Ovary (tissue), 3 donors: ENCODE measurements around the gene EDIL3.

Experiments used
- EP300 ChIP-seq: sonication (generic); formaldehyde crosslinking; IDR thresholded peaks from one replicate; pipeline ENCODE4 v1.6.1; 2017; ENCODE audit warnings: antibody characterized with exemption
- POLR2A ChIP-seq: fragments of 450-650 bp; IDR thresholded peaks from one replicate; pipeline ENCODE4 v1.6.1; 2017; ENCODE audit warnings: antibody characterized with exemption, mild to moderate bottlenecking, moderate library complexity
- TF ChIP-seq, protein P1 (sequence below), 3 donors: fragments of 450-650 bp in 2 of 3; fragments of 200-600 bp in 1 of 3; IDR thresholded peaks; one replicate each; pipeline versions ENCODE4 v1.5.1 to v1.8.0; 2016 to 2022; ENCODE audit warnings: antibody characterized with exemption in 3 of 3, mild to moderate bottlenecking in 1 of 3
- donor health status: DM: no; HTN: no; CAD: no.

DNA sequence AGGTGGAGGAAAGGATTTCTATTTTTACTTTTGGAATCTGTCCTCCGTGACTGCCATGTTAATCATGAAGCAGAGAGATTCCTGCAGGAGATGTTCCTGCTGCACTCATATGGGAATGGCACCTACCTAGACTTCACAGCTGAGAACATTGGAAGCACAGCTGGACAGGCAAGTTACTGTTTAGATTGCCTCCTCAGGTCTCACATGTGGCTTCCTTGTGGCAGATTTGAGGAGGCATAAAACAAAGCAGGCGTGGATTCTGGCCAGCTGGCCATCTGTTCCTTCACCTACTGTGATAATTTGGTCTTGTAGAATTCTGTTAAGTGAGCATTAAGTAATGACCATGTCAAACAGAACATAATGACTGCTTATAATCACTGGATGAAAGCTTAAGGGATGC lies 193.4 kb downstream of the EDIL3 start:
- TF ChIP-seq, protein P1, sequence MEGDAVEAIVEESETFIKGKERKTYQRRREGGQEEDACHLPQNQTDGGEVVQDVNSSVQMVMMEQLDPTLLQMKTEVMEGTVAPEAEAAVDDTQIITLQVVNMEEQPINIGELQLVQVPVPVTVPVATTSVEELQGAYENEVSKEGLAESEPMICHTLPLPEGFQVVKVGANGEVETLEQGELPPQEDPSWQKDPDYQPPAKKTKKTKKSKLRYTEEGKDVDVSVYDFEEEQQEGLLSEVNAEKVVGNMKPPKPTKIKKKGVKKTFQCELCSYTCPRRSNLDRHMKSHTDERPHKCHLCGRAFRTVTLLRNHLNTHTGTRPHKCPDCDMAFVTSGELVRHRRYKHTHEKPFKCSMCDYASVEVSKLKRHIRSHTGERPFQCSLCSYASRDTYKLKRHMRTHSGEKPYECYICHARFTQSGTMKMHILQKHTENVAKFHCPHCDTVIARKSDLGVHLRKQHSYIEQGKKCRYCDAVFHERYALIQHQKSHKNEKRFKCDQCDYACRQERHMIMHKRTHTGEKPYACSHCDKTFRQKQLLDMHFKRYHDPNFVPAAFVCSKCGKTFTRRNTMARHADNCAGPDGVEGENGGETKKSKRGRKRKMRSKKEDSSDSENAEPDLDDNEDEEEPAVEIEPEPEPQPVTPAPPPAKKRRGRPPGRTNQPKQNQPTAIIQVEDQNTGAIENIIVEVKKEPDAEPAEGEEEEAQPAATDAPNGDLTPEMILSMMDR (IDR thresholded peaks at IDR 0.05) = no peak
- TF ChIP-seq POLR2A = no peak
- no peak for TF ChIP-seq EP300
